DMS53 (cell line): ENCODE measurements around the gene FAM111A.

Source experiments
- DNase-seq: peaks from one replicate; lab custom pipeline; 2025; lab: John Stamatoyannopoulos, UW

The FAM111A gene

GRCh38 chr11:59179121-59179520 is 36.5 kb downstream of the FAM111A start:
- DNase-seq, result no peak

GRCh38 chr11:59180168-59180776 is 37.6 kb downstream of the FAM111A start:
- no peak for DNase-seq

- DNase-seq, result peak; percentile 12
Observed at GRCh38 chr11:59180907-59181306, 38.3 kb downstream of the FAM111A start.

- DNase-seq, result no peak
Observed at GRCh38 chr11:59181746-59182456, 39.2 kb downstream of the FAM111A start.

- DNase-seq, result peak; percentile 28
Observed at GRCh38 chr11:59182457-59183151, 39.9 kb downstream of the FAM111A start.

- no peak for DNase-seq
Observed at GRCh38 chr11:59183771-59184170, 41.1 kb downstream of the FAM111A start.

GRCh38 chr11:59184691-59185339 is 42.2 kb downstream of the FAM111A start:
- no peak for DNase-seq

GRCh38 chr11:59185386-59185945 is 42.8 kb downstream of the FAM111A start:
- DNase-seq, result no peak

GRCh38 chr11:59186130-59186594 is 43.5 kb downstream of the FAM111A start:
- DNase-seq, result peak; percentile 73

GRCh38 chr11:59187035-59187434 is 44.4 kb downstream of the FAM111A start:
- no peak for DNase-seq

- no peak for DNase-seq
Observed at GRCh38 chr11:59187587-59187986, 44.9 kb downstream of the FAM111A start.

- no peak for DNase-seq
Observed at GRCh38 chr11:59188954-59189353, 46.3 kb downstream of the FAM111A start.

- DNase-seq, result no peak
Observed at GRCh38 chr11:59189986-59190385, 47.3 kb downstream of the FAM111A start.

- DNase-seq, result no peak
Observed at GRCh38 chr11:59191095-59191494, 48.4 kb downstream of the FAM111A start.

GRCh38 chr11:59191890-59192289 is 49.2 kb downstream of the FAM111A start:
- no peak for DNase-seq

- DNase-seq, result no peak
Observed at GRCh38 chr11:59192446-59193020, 49.9 kb downstream of the FAM111A start.

GRCh38 chr11:59193587-59194130 is 51.0 kb downstream of the FAM111A start:
- DNase-seq, result no peak

GRCh38 chr11:59195586-59195985 is 52.9 kb downstream of the FAM111A start:
- DNase-seq, result no peak

GRCh38 chr11:59196777-59197176 is 54.1 kb downstream of the FAM111A start:
- no peak for DNase-seq

- DNase-seq, result no peak
Observed at GRCh38 chr11:59197991-59198390, 55.3 kb downstream of the FAM111A start.

GRCh38 chr11:59198726-59199125 is 56.1 kb downstream of the FAM111A start:
- no peak for DNase-seq
